Endothelial cell (in vitro differentiated cells): ENCODE data around the gene ARMS2. TPM values are rescaled to one million over a fixed set of nuclear protein-coding genes. Genes with fewer than 3 reads are reported as not detected.

Experiments used
- DNase-seq: peaks from one replicate; pipeline ENCODE4 v3.0.0; 2021; ENCODE audit warnings: low spot score
- H3K27ac Mint-ChIP-seq: one replicate; pipeline ENCODE4 v1.8.0; 2021; ENCODE audit warnings: mixed read lengths, inconsistent platforms; ENCODE audit not compliant: unreplicated experiment
- H3K27me3 Mint-ChIP-seq: one replicate; pipeline ENCODE4 v1.8.0; 2021; ENCODE audit warnings: mild to moderate bottlenecking, moderate library complexity, mixed read lengths, inconsistent platforms; ENCODE audit not compliant: unreplicated experiment
- H3K36me3 Mint-ChIP-seq: one replicate; pipeline ENCODE4 v1.8.0; 2021; ENCODE audit warnings: mild to moderate bottlenecking, low read depth, mixed read lengths, inconsistent platforms; ENCODE audit not compliant: unreplicated experiment
- H3K4me1 Mint-ChIP-seq: one replicate; pipeline ENCODE4 v1.8.0; 2021; ENCODE audit warnings: mild to moderate bottlenecking, mixed read lengths, inconsistent platforms; ENCODE audit not compliant: unreplicated experiment
- H3K4me3 Mint-ChIP-seq: one replicate; pipeline ENCODE4 v1.8.0; 2021; ENCODE audit warnings: mild to moderate bottlenecking, mixed read lengths, inconsistent platforms; ENCODE audit not compliant: unreplicated experiment
- H3K9me3 Mint-ChIP-seq: one replicate; pipeline ENCODE4 v1.8.0; 2021; ENCODE audit warnings: mixed read lengths, inconsistent platforms; ENCODE audit not compliant: unreplicated experiment
- CTCF ChIP-seq: fragments of 200-600 bp; sonication (generic); IDR thresholded peaks from one replicate; pipeline ENCODE4 v1.5.0; 2021; ENCODE audit warnings: antibody characterized with exemption; ENCODE audit not compliant: unreplicated experiment
- total RNA-seq: library from RNA; stranded (reverse); fragmentation: NEBNext Ultra II Directional; extraction: Animal tissue kit (Norgen Biotek cat#: 25700); gene quantifications from one replicate; pipeline ENCODE4 v1.2.1, GENCODE V29; 2021; ENCODE audit not compliant: unreplicated experiment

Gene ARMS2
- total RNA-seq, 1 donor from 2014 or later, result not detected

DNA sequence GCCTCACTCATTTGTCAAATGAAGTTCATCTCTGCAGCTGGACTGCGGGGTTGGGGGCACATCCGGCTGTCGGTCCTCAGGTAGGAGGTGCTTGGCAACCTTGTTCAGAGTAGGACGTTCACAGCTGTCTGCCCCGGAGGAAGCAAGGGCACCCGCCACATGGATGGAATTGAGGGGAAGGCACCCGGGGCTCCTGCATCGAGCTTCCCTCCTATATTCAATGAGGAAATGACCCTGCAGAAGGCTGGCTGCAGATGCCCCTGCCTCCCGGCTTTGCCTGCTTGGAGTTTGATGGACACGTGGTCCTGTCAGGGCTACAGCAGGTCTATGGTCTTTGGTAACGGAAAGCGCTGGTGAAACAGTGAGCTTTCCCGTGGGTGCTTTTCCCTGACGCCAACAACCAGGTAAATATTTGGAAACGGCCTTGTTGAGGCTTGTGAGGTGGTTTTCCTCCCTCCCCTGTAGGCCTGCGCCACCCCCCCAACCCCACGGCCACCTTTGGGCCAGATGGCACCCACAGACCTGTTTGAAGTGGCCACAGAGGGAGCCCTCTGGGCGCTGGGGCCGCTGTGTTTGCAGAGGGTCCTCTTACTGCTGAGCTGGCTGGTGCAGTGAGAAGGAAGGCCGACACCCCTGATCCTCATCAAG is 39.8 kb downstream of the ARMS2 start:
- no peaks in the 10 kb centered on the region for H3K9me3 Mint-ChIP-seq
- no peak for TF ChIP-seq CTCF
- H3K27ac Mint-ChIP-seq, result no peak overlapping the region
- peaks cover 4% of the 10 kb centered on the region for H3K36me3 Mint-ChIP-seq
- no peak overlapping the region for H3K4me3 Mint-ChIP-seq
- H3K27me3 Mint-ChIP-seq, result peaks cover 3% of the 10 kb centered on the region
- DNase-seq, result no peak
- peaks cover 5% of the 10 kb centered on the region for H3K4me1 Mint-ChIP-seq

DNA sequence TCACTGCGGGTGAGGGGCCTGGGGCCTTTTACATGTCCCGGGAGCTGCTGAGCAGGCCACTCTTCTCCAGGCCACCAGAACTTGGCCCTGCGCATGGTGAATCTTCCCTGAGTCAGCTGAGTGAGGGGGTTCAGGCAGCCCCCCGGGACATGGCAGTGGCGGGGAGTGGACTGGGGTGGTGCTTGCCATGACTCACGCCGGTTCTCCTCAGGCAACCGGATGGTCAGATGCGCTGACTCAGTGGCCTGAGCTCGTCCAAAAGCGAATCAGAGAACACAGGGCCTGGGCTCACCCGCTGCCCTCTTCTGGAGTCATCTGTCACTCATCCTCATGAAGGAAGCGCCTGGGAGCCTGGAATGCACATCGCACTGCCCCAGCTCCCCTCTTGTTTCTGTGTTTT is 40.4 kb downstream of the ARMS2 start:
- peaks cover 4% of the 10 kb centered on the region for H3K36me3 Mint-ChIP-seq
- peaks cover 5% of the 10 kb centered on the region for H3K4me1 Mint-ChIP-seq
- no peak overlapping the region for H3K27ac Mint-ChIP-seq
- H3K27me3 Mint-ChIP-seq, result peaks cover 3% of the 10 kb centered on the region
- TF ChIP-seq CTCF, result no peak
- no peaks in the 10 kb centered on the region for H3K9me3 Mint-ChIP-seq
- DNase-seq, result no peak
- no peak overlapping the region for H3K4me3 Mint-ChIP-seq

DNA sequence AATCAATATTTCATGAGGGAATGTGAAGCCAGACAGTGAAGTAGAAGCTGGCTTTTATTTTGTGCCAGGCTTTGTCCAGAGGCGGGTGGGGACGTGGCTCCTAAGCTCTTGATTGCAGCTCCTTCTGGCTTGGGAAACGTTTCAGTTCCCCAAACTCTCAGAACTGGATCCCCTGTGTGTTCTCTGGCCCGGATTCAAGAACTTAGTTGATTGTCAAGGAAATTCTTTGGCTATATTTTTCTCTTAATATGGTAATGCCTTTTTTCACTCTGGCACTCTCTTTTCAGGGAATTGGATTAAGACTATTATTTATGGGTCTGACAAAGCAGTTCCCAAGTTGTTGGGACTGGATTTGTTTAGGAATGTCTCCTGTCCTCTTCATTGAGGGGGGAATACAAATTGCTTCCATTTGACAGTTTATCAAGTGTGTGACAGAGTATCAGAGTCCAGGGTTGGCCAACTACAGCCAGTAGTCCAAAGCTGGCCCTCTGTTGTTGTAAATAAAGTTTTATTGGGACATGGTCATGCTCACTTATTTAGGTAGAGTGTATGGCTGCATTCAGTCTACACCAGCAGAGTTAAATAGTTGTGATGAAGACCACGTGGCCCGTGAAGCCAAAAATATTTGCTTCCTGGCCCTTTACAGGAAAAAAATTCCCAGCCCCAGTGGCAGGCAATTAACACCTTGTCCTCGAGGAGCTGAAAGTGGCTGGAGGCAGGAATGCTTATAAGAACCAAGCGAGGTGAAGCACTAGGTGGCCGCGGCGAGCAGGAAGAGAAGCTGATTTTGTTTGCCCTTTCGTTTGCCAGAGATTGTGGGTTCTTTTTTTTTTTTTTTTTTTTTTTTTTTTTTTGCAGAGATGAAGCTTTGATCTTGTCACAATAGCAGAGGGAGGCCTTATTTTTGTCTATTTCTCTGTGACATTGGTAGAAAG is 41.2 kb downstream of the ARMS2 start:
- H3K4me1 Mint-ChIP-seq, result peaks cover 5% of the 10 kb centered on the region
- H3K27ac Mint-ChIP-seq, result no peak overlapping the region
- H3K36me3 Mint-ChIP-seq, result peaks cover 4% of the 10 kb centered on the region
- no peaks in the 10 kb centered on the region for H3K9me3 Mint-ChIP-seq
- H3K27me3 Mint-ChIP-seq, result peaks cover 3% of the 10 kb centered on the region
- TF ChIP-seq CTCF, result no peak
- DNase-seq, result no peak
- H3K4me3 Mint-ChIP-seq, result peak overlapping the region; percentile 44

DNA sequence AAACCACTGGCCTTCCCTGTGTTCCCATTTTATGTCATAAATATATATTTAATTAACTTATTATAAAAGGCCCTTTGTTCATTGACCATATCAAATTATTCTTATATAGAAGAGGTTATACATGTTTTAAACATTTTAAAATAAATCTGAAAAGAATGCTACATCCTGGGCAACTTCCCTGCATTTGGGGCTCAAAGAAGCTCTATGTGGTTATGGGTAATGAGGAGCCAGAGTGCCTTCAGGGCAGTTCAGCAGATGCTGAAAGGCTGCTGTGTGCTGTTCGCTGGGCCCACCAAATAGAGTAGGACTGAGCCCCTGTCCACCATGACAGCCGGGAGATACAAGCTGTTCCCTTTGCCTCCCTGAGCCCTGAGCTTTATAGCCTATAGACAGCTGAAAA is 42.8 kb downstream of the ARMS2 start:
- Mint-ChIP-seq H3K4me3 (no peak overlapping the region), H3K9me3 (no peaks in the 10 kb centered on the region), H3K4me1 (peaks cover 5% of the 10 kb centered on the region), H3K36me3 (peaks cover 4% of the 10 kb centered on the region), H3K27ac (no peak overlapping the region), H3K27me3 (peaks cover 3% of the 10 kb centered on the region)
- TF ChIP-seq CTCF, result no peak
- no peak for DNase-seq

GRCh38 chr10:122498521-122498920 is 44.1 kb downstream of the ARMS2 start:
- peaks cover 5% of the 10 kb centered on the region for H3K4me1 Mint-ChIP-seq
- H3K36me3 Mint-ChIP-seq, result no peaks in the 10 kb centered on the region
- DNase-seq, result no peak
- no peaks in the 10 kb centered on the region for H3K9me3 Mint-ChIP-seq
- no peak overlapping the region for H3K4me3 Mint-ChIP-seq
- no peak for TF ChIP-seq CTCF
- H3K27ac Mint-ChIP-seq, result no peak overlapping the region
- H3K27me3 Mint-ChIP-seq, result peaks cover 3% of the 10 kb centered on the region
